Caco-2 (cell line): ENCODE results near the gene FAM120B. TPM values are rescaled to one million over a fixed set of nuclear protein-coding genes. Genes with fewer than 3 reads are reported as not detected.

Experiments
- BruUV-seq: library from RNA; stranded (reverse); fragments of 400-500 nt; replicated peaks from 2 replicates; lab custom pipeline; 2021; lab: Mats Ljungman, UMichigan
- CTCF ChIA-PET: fragments of 300-600 bp; sonication (Branson Sonifier 250); formaldehyde crosslinking; loops from one replicate; lab custom pipeline; 2022; ENCODE audit warnings: antibody characterized with exemption; lab: Charles Lee
- POLR2A ChIA-PET: fragments of 300-600 bp; sonication (Branson Sonifier 250); formaldehyde crosslinking; loops from one replicate; lab custom pipeline; 2022; ENCODE audit warnings: antibody characterized with exemption; lab: Charles Lee
- DNase-seq, 2 experiments: peaks; one replicate each; pipeline versions ENCODE4 v3.0.0 to v3.0.0-alpha.2; 2020 to 2022
- H3K27me3 ChIP-seq: replicated peaks from 2 replicates; pipeline ENCODE4 v1.6.0; 2011; ENCODE audit warnings: low read length; ENCODE audit not compliant: control insufficient read depth, insufficient read depth
- H3K36me3 ChIP-seq: 2 replicates; pipeline ENCODE4 v1.5.1; 2011; ENCODE audit warnings: low read length; ENCODE audit not compliant: control insufficient read depth, insufficient read depth
- H3K4me1 ChIP-seq: fragments of 250-450 bp; sonication (Bioruptor Pico); 2 replicates; pipeline ENCODE4 v1.5.1; 2020; ENCODE audit warnings: mild to moderate bottlenecking
- H3K4me3 ChIP-seq: 2 replicates; pipeline ENCODE4 v1.5.1; 2011; ENCODE audit warnings: low read depth, mild to moderate bottlenecking, control low read depth, low read length
- H3K9me3 ChIP-seq: fragments of 250-450 bp; sonication (Bioruptor Pico); 2 replicates; pipeline ENCODE4 v1.5.1; 2020; ENCODE audit warnings: mild to moderate bottlenecking, moderate library complexity
- H3K27ac Mint-ChIP-seq: one replicate; pipeline ENCODE4 v1.8.0; 2022; ENCODE audit warnings: mixed read lengths; ENCODE audit not compliant: unreplicated experiment
- H3K27me3 Mint-ChIP-seq: one replicate; pipeline ENCODE4 v1.8.0; 2022; ENCODE audit warnings: mixed read lengths; ENCODE audit not compliant: insufficient read depth, unreplicated experiment
- H3K36me3 Mint-ChIP-seq: one replicate; pipeline ENCODE4 v1.8.0; 2022; ENCODE audit warnings: mild to moderate bottlenecking, mixed read lengths; ENCODE audit not compliant: insufficient read depth, unreplicated experiment
- H3K4me1 Mint-ChIP-seq: one replicate; pipeline ENCODE4 v1.8.0; 2022; ENCODE audit warnings: low read depth, mixed read lengths; ENCODE audit not compliant: unreplicated experiment
- H3K4me3 Mint-ChIP-seq: one replicate; pipeline ENCODE4 v1.8.0; 2022; ENCODE audit warnings: mild to moderate bottlenecking, moderate library complexity, mixed read lengths; ENCODE audit not compliant: unreplicated experiment
- H3K9me3 Mint-ChIP-seq: one replicate; pipeline ENCODE4 v1.8.0; 2022; ENCODE audit warnings: mixed read lengths; ENCODE audit not compliant: unreplicated experiment
- CTCF ChIP-seq, 2 experiments: fragments of 200-600 bp in 1 of 2; IDR thresholded peaks; 1 replicate in 1 of 2; 2 replicates in 1 of 2; pipeline versions ENCODE4 v1.5.1 to v1.8.0; 2011 to 2022; ENCODE audit warnings: antibody characterized with exemption in 1 of 2, control low read depth in 1 of 2, inconsistent platforms in 1 of 2, low read depth in 1 of 2, low read length in 1 of 2, mild to moderate bottlenecking in 1 of 2, moderate library complexity in 1 of 2; ENCODE audit not compliant: insufficient read depth in 1 of 2, severe bottlenecking in 1 of 2, unreplicated experiment in 1 of 2
- intact Hi-C: fragments of 100-400 bp; cut with micrococcal nuclease; formaldehyde crosslinking; loops from one replicate; pipeline ENCODE4 v1.10.0; 2022; ENCODE audit not compliant: unreplicated experiment
- total RNA-seq: library from RNA; stranded (reverse); gene quantifications from 2 replicates; pipeline ENCODE4 v1.2.3, GENCODE V29; 2022

The FAM120B gene
- total RNA-seq, 1 experiment from 2014 or later = 21.0 TPM

- no TSS peak for BruUV-seq
- Histone ChIP-seq H3K4me1 (no peaks in the 10 kb centered on the region), H3K36me3 (no peaks in the 10 kb centered on the region), H3K4me3 (no peak overlapping the region), H3K27me3 (no peaks in the 10 kb centered on the region), H3K9me3 (no peaks in the 10 kb centered on the region)
- no peak for DNase-seq
- CTCF ChIA-PET = no interaction called here
- intact Hi-C loops = no loop called here
- H3K9me3 Mint-ChIP-seq = no peaks in the 10 kb centered on the region
- H3K4me1 Mint-ChIP-seq = no peaks in the 10 kb centered on the region
- H3K27ac Mint-ChIP-seq = no peak overlapping the region
- no peak for TF ChIP-seq CTCF (IDR thresholded peaks at IDR 0.05; ENCODE audit: insufficient read depth in 1 of 2, low read depth in 1 of 2, low read length in 1 of 2, severe bottlenecking in 1 of 2, unreplicated experiment in 1 of 2)
- H3K4me3 Mint-ChIP-seq = no peak overlapping the region
- no peaks in the 10 kb centered on the region for H3K27me3 Mint-ChIP-seq
- POLR2A ChIA-PET = no interaction called here
- no peaks in the 10 kb centered on the region for H3K36me3 Mint-ChIP-seq
These were observed 113.7 kb downstream of the FAM120B start for GRCh38 chr6:170420283-170420682.

GRCh38 chr6:170420791-170421776 lies 114.5 kb downstream of the FAM120B start:
- Mint-ChIP-seq H3K9me3 (no peaks in the 10 kb centered on the region), H3K27ac (no peak overlapping the region), H3K27me3 (no peaks in the 10 kb centered on the region), H3K4me3 (no peak overlapping the region), H3K36me3 (no peaks in the 10 kb centered on the region), H3K4me1 (no peaks in the 10 kb centered on the region)
- no peak for DNase-seq
- TF ChIP-seq CTCF (IDR thresholded peaks at IDR 0.05; ENCODE audit: insufficient read depth in 1 of 2, low read depth in 1 of 2, low read length in 1 of 2, severe bottlenecking in 1 of 2, unreplicated experiment in 1 of 2) = no peak
- POLR2A ChIA-PET = no interaction called here
- Histone ChIP-seq H3K27me3 (no peaks in the 10 kb centered on the region), H3K4me3 (no peak overlapping the region), H3K36me3 (no peaks in the 10 kb centered on the region), H3K9me3 (no peaks in the 10 kb centered on the region), H3K4me1 (no peaks in the 10 kb centered on the region)
- BruUV-seq = no TSS peak
- intact Hi-C loops = no loop called here
- CTCF ChIA-PET = no interaction called here

GRCh38 chr6:170421921-170422320 lies 115.4 kb downstream of the FAM120B start:
- H3K36me3 ChIP-seq = no peaks in the 10 kb centered on the region
- no peak for TF ChIP-seq CTCF (IDR thresholded peaks at IDR 0.05; ENCODE audit: insufficient read depth in 1 of 2, low read depth in 1 of 2, low read length in 1 of 2, severe bottlenecking in 1 of 2, unreplicated experiment in 1 of 2)
- CTCF ChIA-PET = no interaction called here
- H3K4me1 ChIP-seq = no peaks in the 10 kb centered on the region
- no peaks in the 10 kb centered on the region for H3K27me3 Mint-ChIP-seq
- POLR2A ChIA-PET = no interaction called here
- H3K4me3 ChIP-seq = no peak overlapping the region
- no peak for DNase-seq
- BruUV-seq = no TSS peak
- no peak overlapping the region for H3K4me3 Mint-ChIP-seq
- no peak overlapping the region for H3K27ac Mint-ChIP-seq
- no peaks in the 10 kb centered on the region for H3K9me3 ChIP-seq
- no peaks in the 10 kb centered on the region for H3K36me3 Mint-ChIP-seq
- H3K9me3 Mint-ChIP-seq = no peaks in the 10 kb centered on the region
- intact Hi-C loops = no loop called here
- H3K27me3 ChIP-seq = no peaks in the 10 kb centered on the region
- no peaks in the 10 kb centered on the region for H3K4me1 Mint-ChIP-seq
